ENCODE measurements around the gene ELOVL5.
"Not testable (repeated sequence)": the region's sequence is repeated elsewhere in the genome, so short reads cannot be mapped to it uniquely, and the experiment has no call there.

The ELOVL5 gene

DNA sequence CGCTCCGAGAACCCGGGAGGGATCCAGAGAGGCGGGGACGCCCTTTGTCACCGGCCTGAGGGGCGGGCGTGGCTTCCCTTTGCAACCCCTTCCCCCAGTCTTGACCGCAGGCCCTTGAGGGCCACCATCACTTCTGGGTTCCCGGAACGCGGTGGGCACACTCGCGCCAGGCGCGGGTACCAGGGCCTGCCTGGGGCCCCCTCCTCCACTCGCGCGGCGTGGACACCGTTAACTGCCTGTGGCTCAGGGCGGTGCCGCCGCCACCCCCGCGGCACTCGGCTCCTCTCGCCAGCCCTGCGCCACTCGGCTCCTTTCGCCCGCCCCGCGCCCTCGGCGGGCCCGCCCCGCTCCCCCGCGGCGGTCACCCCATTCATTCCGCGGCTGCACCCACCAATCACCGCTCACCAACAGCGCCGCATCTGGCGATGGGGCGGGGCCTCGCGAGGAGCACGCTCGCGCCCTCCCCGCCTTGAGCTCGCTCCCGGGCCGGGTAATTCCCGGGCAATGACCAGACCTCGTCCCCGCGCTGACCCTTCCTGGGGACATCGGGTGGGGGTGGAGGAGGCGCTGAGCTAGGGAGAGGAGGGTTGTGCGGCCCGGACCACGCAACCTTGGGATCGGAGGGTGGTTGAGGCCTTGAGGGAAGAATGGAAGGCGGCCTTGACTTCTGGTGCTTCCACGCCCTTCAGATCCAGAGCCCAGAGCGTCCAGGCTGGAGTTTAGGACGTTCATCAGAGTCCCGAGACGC lies 10.5 kb upstream of the ELOVL5 start:
- DNase-seq = peak; percentile 84 to 89

DNA sequence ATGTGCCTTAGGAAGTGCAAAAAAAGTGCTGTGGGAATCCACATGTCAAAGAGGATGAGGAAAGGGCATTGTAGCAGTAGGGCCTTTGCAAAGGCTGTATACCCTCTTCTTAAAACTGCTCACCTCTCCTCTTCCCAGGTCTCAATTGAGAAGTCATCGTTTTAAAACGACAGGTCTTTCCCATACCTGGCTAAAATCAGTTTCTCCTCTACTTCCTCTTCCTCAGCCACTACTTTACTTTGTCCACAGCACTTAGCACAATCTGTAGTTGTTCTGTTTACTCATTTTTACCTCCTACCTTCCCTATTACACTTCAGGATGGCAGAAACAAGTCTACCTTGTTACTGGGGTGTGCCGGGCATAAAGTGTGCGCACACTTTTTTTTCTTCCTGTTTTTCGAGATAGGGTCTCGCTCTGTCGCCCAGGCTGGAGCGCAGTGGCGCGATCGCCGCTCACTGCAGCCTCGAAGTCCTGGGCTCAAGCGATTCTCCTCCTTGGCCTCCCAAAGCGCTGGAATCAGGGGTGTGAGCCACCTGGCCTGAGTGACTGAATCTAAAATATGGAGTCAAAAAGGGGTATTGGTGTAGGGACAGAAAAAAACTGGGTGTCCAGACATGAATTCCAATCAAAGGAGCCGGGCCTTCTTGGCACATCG lies 9.8 kb upstream of the ELOVL5 start:
- DNase-seq = no peak

DNA sequence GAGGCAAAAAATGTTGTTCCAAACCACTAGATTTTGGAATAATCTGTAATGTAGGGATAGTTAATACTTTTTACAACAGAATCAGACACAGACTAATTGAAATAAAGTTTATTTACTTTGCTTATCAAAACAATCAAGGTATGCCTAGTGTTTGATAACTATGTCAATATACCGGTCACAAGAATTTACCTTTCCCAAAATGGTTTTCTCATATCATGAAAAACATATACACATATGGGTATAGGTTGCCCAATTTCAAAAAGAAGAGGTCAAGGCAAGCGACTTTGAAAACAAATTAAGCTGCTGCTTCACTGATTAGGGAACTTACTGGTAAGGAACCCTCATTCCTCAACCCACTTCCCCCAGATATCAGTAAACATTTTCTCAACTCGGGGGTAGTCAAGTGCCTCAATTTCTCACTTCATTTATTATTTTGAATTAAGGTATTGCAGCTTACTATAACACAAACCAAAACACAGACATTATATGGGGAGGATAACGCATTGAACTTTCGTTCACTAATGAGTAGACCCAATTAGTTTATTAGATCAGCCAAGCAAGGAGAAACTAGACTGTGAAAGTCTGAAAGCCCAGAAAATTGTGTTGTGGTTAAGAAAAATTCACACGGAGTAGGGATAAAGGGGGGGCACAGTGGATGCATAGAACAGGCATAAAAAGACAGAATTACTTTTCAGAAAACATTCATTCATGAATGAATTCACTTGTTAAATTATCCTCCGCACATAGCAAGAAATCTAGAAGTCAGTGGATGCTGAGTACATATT lies 9.0 kb upstream of the ELOVL5 start:
- no peak for DNase-seq

DNA sequence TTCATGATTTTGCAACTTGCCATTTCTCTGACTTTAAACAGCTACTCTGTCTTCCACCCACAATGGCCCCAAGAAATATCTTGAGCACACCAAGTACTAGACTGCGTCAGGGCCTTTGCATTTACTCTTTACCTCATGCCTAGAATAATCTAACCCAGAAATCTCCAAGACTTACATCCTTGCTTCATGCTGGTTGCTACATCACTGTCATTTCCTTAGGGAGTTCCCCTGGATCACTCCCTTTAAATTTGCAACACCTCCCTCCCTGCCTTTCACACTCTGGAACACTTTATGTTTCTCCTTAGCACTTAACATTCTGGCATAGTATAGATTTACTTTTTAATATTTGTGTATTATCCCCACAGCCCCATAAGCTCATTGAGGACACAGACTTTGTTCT lies 4.9 kb upstream of the ELOVL5 start:
- no peak for DNase-seq

DNA sequence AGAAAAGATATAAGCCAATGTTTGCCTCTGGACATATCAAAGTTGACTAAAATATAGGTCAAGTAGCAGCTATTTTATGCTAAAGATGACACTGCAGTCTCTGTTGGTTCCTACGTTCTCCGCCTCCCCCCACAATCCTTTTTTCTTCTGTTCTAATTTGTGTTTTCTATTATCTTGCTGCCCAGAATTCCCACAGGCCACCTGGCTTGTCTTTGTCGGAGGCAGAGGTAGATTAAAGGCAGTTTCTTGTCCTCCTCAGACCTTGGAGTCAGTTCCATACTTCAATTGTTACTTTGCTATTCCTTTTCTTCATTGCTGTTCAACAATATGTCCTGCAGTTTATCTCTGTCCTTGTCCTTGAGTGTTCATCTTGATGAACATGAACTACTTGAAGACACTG lies 3.6 kb upstream of the ELOVL5 start:
- no peak for DNase-seq

DNA sequence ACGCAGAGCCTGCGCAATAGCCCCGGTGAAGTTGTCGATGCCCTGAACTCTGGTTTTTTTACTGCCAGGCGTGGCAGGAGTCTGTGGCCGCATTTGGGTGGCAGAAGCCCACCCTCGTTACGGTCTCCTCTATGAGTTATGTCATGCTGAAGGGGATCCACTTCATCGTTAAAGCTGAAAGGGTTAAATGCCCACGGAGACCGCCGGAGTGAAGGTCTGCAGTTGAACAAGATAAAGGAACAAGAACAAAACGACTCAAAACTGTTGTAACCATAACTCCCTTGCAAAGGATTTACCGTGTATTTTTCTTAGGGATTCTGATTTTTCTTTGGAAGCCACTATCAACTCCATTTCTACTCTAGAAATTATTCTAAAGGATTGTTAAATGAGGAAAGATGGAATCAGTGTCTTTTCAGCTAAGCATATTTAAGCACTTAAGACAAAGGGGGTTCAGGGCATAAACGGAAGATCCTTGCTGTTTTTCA lies 501 bp upstream of the ELOVL5 start:
- DNase-seq = no peak

DNA sequence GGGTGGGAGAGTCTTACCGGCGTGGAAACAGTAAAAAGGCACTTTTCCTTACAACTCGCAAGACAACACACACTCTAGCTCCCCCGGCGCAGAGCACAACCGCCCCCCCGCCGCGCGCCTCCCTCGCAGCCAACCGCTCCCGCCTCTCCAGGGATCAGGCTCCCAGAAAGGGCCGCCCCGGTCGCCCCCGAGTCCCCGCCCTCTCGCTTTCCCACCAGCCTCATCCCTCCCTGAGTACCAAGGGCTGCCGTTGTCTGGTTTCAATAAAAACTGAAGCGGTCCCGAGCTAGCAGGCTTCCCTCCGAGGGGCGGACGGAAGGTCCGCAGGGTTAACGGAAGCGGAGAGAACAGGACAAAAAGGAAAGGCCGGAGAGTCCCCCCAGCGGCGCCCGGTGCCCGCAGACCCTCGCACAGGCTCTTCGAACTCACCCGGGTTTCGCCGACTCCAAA lies 804 bp downstream of the ELOVL5 start:
- peak; percentile 35 to 48 for DNase-seq

DNA sequence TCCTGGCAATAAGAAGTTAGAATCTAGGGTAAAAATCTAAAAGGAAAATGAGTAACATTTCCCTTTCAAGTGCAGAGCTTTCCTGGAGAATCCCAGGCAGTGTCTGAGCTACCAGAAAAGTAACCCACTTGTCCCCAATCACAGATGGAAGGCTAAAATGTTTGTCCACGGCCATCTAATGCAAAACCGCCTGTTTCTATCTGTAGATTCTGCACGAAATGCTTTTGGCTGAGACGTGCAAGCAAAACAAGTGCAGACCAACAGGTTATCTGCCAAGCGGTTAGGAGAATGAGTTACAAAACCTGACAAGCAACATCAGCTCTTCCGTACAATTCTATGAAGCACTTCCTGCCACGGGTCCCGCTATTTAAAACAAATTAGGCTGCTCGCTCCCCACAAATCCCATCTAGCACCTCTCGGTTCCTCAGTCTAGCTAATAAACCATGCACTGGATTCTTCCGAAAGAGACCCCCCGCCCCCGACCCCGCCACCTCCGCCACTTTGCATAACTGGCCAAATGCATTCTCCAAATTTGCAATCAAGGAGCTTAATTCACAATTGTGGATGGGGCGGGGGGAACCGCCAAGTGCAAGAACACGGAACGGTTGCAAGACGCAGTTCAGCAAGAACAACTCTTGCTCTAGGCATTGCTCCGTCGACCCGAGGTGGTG lies 1.4 kb downstream of the ELOVL5 start:
- DNase-seq = peak in 1 of 2 donors; percentile 14

DNA sequence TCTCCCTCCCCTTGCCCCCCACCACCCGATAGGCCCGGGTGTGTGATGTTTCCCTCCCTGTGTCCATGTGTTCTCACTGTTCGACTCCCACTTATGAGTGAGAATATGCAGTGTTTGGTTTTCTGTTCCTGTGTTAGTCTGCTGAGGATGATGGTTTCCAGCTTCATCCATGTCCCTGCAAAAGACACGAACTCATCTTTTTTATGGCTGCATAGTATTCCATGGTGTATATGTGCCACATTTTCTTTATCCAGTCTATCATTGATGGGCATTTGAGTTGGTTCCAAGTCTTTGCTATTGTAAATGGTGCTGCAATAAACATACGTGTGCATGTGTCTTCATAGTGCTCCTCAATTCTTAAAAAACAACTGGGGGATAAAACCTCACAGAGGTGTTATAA lies 2.7 kb downstream of the ELOVL5 start:
- not testable (repeated sequence) for DNase-seq

DNA sequence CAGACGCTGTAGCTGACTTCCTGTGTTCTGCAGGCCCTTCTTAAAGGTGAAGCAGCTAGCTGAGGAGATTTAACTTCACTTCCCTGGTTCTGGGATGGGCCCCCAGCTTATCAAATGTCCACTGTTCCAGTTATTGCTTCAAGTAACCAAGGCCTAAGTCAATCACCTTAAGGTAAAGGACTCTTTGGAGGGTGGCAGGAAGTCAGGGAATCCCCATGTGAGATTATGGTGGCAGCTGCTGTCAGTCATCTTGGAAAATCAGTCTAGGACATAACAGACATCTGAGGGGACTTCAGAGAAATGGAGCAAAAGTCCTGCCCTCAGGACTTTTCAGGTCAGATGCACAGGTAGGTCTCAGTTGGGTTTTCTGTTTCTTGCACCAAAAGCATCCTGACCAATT lies 3.8 kb downstream of the ELOVL5 start:
- DNase-seq = no peak

DNA sequence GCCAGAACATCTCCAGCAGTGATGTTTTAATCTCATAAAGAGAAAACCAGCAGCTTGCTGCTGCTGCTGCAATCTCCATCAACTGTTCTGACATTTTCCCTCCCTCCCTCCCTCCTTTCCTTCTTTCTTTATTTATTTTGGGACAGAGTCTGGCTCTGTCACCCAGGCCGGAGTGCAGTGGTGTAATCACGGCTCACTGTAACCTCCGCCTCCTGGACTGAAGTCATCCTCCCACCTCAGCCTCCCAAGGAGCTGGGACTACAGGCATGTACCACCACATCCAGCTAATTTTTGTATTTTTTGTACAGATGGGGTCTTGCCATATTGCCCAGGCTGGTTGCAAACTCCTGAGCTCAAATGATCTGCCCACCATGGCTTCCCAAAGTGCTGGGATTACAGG lies 5.7 kb downstream of the ELOVL5 start:
- no peak for DNase-seq

DNA sequence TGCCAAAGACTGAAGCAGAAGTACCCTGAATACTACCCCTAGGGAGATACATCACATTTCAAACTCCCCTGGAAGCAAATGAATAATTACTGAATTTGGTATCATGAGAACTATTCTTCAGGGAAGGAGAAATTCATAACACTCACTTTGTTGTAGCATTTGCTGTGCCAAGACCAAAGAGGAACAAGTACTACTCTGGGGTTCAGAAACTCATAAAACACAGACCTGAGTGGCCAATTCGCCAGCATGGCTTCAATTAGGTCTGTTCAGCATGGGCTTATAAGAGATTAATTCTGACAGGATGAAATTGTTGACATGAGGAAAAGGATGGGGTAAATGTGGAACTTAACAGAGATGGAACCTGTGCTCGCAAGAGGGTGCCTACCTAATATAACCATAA lies 6.5 kb downstream of the ELOVL5 start:
- no peak for DNase-seq

DNA sequence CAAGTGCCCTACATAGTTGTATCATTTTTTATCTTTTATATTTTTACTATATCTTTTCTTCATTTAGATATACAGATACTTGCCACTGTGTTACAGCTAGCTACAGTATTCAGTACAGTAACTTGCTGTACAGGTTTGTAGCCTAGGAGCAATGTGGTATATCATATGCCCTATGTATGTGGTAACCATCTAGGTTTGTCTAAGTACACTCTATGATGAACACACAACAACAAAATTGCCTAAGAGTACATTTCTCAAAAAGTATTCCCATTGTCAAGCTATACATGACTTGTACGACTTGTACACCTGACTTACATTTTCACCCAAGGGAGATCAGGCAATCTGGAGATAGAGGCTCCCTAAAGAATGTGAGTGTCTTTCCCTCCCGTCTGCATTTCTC lies 8.2 kb downstream of the ELOVL5 start:
- no peak for DNase-seq

DNA sequence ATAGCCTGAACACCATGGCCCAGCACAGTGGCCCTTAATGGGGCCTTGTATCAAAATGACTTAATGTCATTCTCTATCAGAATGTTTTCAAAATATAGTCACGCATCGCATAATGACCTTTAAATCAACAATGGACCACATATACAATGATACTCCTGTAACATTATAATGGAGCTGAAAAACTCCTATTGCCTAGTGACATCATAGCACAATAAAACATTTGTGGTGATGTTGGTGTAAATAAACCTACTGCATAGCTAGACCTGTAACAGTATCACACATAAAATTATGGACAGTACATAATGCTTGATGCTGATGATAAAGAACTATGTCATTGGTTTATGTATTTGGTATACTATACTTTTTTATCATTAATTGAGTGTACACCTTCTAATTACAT lies 9.3 kb downstream of the ELOVL5 start:
- DNase-seq = no peak

DNA sequence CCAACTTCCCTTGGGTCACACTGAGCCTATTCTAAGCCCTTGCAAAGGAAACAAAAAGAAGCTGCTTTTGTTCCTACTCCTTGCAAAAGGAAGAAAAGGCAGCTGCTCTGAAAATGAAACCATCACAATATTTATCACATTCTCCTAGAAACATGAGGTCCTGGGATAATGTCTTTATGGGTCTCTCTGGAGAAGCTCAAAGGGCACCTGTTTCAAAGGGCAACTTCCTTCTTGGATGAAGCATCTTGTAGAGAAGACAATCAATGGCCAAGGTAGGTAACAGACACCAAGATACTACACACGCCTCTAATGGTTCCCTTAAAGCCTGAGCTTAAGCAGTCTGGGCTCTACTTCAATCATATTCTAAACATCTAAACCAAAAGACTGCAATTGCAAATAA lies 10.4 kb downstream of the ELOVL5 start:
- no peak for DNase-seq

DNA sequence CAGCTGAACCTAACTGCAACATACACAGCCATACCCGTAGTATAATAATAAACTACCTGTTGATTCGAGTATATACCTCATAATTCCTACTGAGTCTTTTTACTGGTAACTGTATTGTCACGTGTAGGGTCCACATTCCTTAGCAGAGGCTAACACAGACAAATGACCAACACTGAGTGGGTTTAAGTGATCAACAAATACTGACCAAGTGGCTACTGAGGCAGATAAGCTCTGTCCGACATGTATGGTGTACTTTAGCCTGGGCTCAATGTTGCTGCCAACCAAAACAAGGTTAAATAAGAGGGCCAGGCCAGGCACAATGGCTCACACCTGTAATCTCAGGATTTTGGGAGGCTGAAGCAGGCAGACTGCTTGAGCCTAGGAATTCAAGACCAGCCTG lies 12.7 kb downstream of the ELOVL5 start:
- DNase-seq = no peak

DNA sequence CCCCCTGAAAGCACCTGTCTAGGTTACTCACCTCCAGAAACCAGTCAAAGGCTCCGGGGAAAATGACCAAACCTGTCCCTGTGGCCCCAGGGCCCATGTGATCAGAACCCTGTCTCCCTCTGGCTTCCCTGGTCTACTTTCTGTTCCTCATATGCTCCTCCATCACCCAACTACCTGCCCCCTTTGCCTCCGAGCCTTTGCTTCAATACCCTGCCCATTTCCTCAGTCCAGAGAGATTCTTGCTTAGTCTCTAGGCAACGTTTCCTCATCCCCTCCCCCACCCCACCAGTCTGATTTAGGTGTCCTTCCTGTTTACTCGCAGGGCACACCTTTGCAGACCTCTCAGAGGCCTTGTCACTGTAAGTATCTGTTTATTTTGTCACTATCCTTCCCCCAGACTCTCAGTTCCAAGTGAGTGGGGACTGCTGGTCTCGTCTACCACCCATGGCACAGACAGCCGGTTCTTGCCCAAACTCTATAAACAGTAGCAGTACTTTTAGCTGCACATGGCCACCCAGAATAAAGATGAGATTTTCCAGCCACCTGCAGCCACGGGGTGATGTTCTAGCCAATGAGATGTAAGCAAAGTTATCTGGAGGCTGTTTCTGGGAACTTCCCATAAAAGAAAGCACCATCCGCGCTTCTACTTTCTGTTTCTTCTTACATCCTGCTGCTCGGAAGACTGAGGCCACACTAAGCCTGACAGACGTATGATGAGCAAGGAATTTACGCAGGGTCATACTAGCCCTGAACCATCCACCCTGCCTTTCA lies 13.3 kb downstream of the ELOVL5 start:
- DNase-seq = peak; percentile 59 to 72

DNA sequence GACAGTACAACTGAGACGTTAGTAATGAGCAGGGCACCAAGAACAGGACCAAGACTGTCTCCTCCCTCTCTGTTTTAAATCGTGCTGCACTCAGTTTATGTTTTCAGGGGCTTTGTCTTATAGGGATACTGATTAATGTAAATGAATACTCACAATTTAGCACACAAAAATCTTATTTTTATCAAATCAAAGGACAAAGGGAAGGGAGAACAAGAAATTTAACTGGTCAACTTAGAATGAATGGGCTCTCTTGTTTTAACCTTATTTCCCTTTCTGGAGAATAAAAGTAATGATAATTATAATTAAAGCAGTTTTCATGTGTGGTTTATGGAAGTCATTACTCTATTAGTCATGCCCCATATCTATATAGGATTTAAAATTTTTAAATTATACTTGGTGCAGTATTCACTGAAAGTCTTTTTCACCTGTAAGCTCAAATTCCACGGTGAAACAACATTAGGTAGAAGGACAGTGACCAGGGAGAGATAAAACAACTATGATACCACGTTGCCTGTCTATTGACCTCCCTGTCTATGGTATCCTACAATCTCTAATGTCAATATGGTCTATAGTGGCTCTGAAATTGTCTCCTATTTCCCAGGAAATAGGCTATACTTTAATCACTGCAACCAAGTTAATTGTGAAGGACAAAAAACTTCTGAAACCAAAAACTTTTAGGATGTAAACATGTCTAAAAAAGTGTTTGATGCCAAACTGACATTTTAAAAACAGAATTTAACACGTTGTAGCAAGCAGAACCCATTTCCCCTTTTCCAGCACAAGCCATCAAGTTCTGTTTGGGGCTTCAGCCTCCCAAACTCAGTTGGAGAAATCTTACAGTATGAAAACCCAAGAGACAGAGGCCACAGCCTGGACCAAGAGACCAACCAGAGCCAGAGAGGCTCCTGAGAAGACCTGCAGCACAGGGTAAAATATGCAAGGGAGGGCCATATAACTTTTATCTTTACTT lies 15.0 kb downstream of the ELOVL5 start:
- no peak for DNase-seq

DNA sequence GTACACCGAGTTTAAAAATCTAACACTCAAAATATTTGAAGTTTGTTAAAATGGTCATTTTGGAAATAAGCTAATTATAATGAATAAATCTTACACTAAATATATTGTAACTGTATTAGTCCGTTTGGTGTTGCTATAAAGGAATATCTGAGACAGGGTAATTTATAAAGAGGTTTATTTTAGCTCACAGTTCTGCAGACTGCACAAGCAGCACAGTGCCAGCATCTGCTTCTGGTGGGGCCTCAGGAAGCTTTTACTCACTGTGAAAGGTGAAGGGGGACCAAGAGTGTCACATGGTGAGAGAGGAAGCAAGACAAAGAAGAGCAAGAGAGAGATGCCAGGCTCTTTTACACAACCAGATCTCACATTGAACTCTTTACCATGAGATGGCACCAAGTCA lies 17.1 kb downstream of the ELOVL5 start:
- DNase-seq = no peak

DNA sequence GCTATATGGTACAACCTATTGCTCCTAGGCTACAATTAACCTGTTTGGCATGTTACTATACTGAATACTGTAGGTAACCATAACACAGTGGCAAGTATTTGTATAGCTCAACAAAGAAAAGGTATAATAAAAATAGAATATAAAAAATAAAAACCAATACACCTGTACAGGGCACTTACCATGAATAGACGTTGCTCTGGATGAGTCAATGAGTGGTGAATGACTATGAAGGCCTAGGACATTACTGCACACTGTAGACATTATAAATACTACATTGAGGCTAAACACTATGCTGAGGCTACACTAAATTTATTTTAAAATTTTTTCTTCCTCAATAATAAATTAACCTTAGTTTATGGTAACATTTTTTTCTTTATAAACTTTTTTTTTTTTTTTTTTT lies 18.6 kb downstream of the ELOVL5 start:
- DNase-seq = no peak

DNA sequence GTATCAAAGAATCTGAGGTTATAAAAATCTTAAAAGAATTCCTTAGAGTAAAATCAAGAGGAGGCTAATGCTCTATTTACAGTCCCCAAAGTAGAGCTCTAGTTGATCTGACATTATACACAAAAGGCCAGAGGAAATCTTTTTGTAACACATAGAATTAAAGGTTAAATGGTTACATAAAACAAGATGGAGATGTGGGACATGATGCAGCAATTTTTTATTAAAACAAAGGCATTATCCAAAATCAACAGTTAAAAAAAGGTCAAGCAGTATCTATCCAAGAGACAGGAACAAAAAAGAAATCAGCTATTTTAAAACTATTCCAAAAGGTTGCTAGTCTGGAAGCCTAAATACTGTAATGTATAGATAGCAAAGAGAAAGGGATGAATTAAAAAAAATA lies 20.4 kb downstream of the ELOVL5 start:
- DNase-seq = no peak
